Measurements from ENCODE around the gene SNRPE.

DNA sequence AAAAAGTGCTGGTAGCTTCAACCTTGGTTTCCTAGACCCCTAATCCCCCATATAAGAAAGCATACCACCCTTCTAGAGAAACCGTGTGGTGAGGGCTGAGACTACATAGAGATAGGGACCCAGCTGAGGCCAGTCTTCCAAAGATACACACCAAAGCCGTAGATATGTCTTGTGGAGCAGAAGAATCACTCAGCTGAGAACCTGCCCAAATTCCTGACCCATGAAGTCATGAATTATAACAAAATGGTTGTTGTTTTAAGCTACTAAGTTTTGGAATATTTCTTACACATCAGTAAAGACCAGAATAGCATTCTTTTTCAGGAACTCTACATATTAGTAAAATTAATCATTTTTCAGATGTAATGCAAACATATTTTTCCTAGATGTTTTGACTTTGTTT lies 3.3 kb upstream of the SNRPE start:
- TF ChIP-seq, protein P1, sequence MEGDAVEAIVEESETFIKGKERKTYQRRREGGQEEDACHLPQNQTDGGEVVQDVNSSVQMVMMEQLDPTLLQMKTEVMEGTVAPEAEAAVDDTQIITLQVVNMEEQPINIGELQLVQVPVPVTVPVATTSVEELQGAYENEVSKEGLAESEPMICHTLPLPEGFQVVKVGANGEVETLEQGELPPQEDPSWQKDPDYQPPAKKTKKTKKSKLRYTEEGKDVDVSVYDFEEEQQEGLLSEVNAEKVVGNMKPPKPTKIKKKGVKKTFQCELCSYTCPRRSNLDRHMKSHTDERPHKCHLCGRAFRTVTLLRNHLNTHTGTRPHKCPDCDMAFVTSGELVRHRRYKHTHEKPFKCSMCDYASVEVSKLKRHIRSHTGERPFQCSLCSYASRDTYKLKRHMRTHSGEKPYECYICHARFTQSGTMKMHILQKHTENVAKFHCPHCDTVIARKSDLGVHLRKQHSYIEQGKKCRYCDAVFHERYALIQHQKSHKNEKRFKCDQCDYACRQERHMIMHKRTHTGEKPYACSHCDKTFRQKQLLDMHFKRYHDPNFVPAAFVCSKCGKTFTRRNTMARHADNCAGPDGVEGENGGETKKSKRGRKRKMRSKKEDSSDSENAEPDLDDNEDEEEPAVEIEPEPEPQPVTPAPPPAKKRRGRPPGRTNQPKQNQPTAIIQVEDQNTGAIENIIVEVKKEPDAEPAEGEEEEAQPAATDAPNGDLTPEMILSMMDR (IDR thresholded peaks at IDR 0.05), result no peak
- TF ChIP-seq, protein P2, sequence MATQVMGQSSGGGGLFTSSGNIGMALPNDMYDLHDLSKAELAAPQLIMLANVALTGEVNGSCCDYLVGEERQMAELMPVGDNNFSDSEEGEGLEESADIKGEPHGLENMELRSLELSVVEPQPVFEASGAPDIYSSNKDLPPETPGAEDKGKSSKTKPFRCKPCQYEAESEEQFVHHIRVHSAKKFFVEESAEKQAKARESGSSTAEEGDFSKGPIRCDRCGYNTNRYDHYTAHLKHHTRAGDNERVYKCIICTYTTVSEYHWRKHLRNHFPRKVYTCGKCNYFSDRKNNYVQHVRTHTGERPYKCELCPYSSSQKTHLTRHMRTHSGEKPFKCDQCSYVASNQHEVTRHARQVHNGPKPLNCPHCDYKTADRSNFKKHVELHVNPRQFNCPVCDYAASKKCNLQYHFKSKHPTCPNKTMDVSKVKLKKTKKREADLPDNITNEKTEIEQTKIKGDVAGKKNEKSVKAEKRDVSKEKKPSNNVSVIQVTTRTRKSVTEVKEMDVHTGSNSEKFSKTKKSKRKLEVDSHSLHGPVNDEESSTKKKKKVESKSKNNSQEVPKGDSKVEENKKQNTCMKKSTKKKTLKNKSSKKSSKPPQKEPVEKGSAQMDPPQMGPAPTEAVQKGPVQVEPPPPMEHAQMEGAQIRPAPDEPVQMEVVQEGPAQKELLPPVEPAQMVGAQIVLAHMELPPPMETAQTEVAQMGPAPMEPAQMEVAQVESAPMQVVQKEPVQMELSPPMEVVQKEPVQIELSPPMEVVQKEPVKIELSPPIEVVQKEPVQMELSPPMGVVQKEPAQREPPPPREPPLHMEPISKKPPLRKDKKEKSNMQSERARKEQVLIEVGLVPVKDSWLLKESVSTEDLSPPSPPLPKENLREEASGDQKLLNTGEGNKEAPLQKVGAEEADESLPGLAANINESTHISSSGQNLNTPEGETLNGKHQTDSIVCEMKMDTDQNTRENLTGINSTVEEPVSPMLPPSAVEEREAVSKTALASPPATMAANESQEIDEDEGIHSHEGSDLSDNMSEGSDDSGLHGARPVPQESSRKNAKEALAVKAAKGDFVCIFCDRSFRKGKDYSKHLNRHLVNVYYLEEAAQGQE (IDR thresholded peaks at IDR 0.05; ENCODE audit: insufficient read depth in 1 of 2, low read depth in 2 of 2, low read length in 1 of 2), result no peak
- TF ChIP-seq POLR2AphosphoS5 (IDR thresholded peaks at IDR 0.05; ENCODE audit: low read depth, low read length) (no peak), SIN3A (IDR thresholded peaks at IDR 0.05; ENCODE audit: borderline replicate concordance, insufficient read depth, low read depth, low read length) (no peak)

Data from Panc1 (cell line).